ENCODE measurements around the gene SRD5A3. TPM values are rescaled to one million over a fixed set of nuclear protein-coding genes. Genes with fewer than 3 reads are reported as not detected.

The SRD5A3 gene
- total RNA-seq, 4 donors from 2014 or later, result 1.2 to 13.5 (median 4.9) TPM

- in situ Hi-C loops (cut with MboI; ENCODE audit: low pct_ligation_motif_present in 1 of 4, low pct_unique_long_range_greater_than_20kb in 1 of 4, low sequenced_read_pairs in 3 of 4) (loop anchor here in 1 of 4 donors (25.0 kb wide), 2 partner anchors 356 to 1006 kb away; no protein-coding TSS in a partner anchor), intact Hi-C loops (cut with DNase I; ENCODE audit: low total_unique reads) (no loop called here)
- Histone ChIP-seq H3K36me3 (no peaks in the 10 kb centered on the region), H3K4me3 (no peak overlapping the region), H3K27me3 (no peaks in the 10 kb centered on the region), H3K4me1 (no peaks in the 10 kb centered on the region), H3K9me3 (no peaks in the 10 kb centered on the region), H3K27ac (no peak overlapping the region)
- no peak for DNase-seq
- 51 to 62% methylated on average over 5 of the region's 5 CpGs for WGBS, 2 donors (ENCODE audit: low coverage in 1 of 2)
- TF ChIP-seq POLR2A (IDR thresholded peaks at IDR 0.05), result no peak
- TF ChIP-seq EP300 (IDR thresholded peaks at IDR 0.05; ENCODE audit: low read depth), result no peak
- TF ChIP-seq POLR2AphosphoS5 (IDR thresholded peaks at IDR 0.05), result no peak
- TF ChIP-seq CTCF (IDR thresholded peaks at IDR 0.05), result no peak
Measured at GRCh38 chr4:55318175-55319129, 27.6 kb upstream of the SRD5A3 start.

- no peak for TF ChIP-seq POLR2AphosphoS5 (IDR thresholded peaks at IDR 0.05)
- peak; percentile 33 to 55 (median 51) for TF ChIP-seq CTCF (IDR thresholded peaks at IDR 0.05)
- no peaks in the 10 kb centered on the region for H3K9me3 ChIP-seq
- in situ Hi-C loops (cut with MboI; ENCODE audit: low pct_ligation_motif_present in 1 of 4, low pct_unique_long_range_greater_than_20kb in 1 of 4, low sequenced_read_pairs in 3 of 4), result loop anchor here in 1 of 4 donors (25.0 kb wide), 2 partner anchors 359 to 1009 kb away; no protein-coding TSS in a partner anchor
- H3K27me3 ChIP-seq, result no peaks in the 10 kb centered on the region
- intact Hi-C loops (cut with DNase I; ENCODE audit: low total_unique reads), result no loop called here
- DNase-seq, result peak; percentile 65
- H3K4me3 ChIP-seq, result no peak overlapping the region
- peaks cover 0 to 8% (median 0%) of the 10 kb centered on the region in 4 donors for H3K4me1 ChIP-seq
- no peaks in the 10 kb centered on the region for H3K36me3 ChIP-seq
- no peak overlapping the region for H3K27ac ChIP-seq
- 24 to 26% methylated on average over 8 of the region's 8 CpGs for WGBS, 2 donors (ENCODE audit: low coverage in 1 of 2)
Measured at GRCh38 chr4:55321707-55322264, 24.3 kb upstream of the SRD5A3 start.

GRCh38 chr4:55323375-55323774 is 22.7 kb upstream of the SRD5A3 start:
- in situ Hi-C loops (cut with MboI; ENCODE audit: low pct_ligation_motif_present in 1 of 4, low pct_unique_long_range_greater_than_20kb in 1 of 4, low sequenced_read_pairs in 3 of 4), result loop anchor here in 1 of 4 donors (25.0 kb wide), 2 partner anchors 361 to 1011 kb away; no protein-coding TSS in a partner anchor
- Histone ChIP-seq H3K27ac (no peak overlapping the region), H3K36me3 (no peaks in the 10 kb centered on the region), H3K4me1 (peaks cover 0 to 11% (median 0%) of the 10 kb centered on the region in 4 donors), H3K4me3 (no peak overlapping the region), H3K27me3 (no peaks in the 10 kb centered on the region), H3K9me3 (no peaks in the 10 kb centered on the region)
- TF ChIP-seq POLR2A (IDR thresholded peaks at IDR 0.05) (no peak), EP300 (IDR thresholded peaks at IDR 0.05; ENCODE audit: low read depth) (no peak), CTCF (IDR thresholded peaks at IDR 0.05) (no peak), POLR2AphosphoS5 (IDR thresholded peaks at IDR 0.05) (no peak)
- intact Hi-C loops (cut with DNase I; ENCODE audit: low total_unique reads), result no loop called here
- no peak for DNase-seq

- DNase-seq, result no peak
- intact Hi-C loops (cut with DNase I; ENCODE audit: low total_unique reads) (no loop called here), in situ Hi-C loops (cut with MboI; ENCODE audit: low pct_ligation_motif_present in 1 of 4, low pct_unique_long_range_greater_than_20kb in 1 of 4, low sequenced_read_pairs in 3 of 4) (loop anchor here in 2 of 4 donors (25.0 kb wide), 2 partner anchors 211 to 536 kb away; partner anchors contain the start of genes EXOC1 (in 2 of the 2) and CLOCK (in 1 of the 2))
- peaks cover 0 to 11% (median 0%) of the 10 kb centered on the region in 4 donors for H3K4me1 ChIP-seq
- no peaks in the 10 kb centered on the region for H3K27me3 ChIP-seq
- TF ChIP-seq POLR2A (IDR thresholded peaks at IDR 0.05) (no peak), CTCF (IDR thresholded peaks at IDR 0.05) (no peak), EP300 (IDR thresholded peaks at IDR 0.05; ENCODE audit: low read depth) (no peak), POLR2AphosphoS5 (IDR thresholded peaks at IDR 0.05) (no peak)
- no peaks in the 10 kb centered on the region for H3K36me3 ChIP-seq
- H3K9me3 ChIP-seq, result peaks cover 0 to 7% of the 10 kb centered on the region in 2 donors
- H3K27ac ChIP-seq, result no peak overlapping the region
- H3K4me3 ChIP-seq, result no peak overlapping the region
Measured at GRCh38 chr4:55326629-55327028, 19.4 kb upstream of the SRD5A3 start.
